ENCODE results near the gene COL27A1. TPM values are rescaled to one million over a fixed set of nuclear protein-coding genes. Genes with fewer than 3 reads are reported as not detected.
A peak's percentile ranks its signal among the peaks of the same experiment; 100 is the strongest.
"Not testable (repeated sequence)": the region's sequence is repeated elsewhere in the genome, so short reads cannot be mapped to it uniquely, and the experiment has no call there.

Gene COL27A1
- total RNA-seq, 1 donor from 2014 or later = 13.0 TPM

DNA sequence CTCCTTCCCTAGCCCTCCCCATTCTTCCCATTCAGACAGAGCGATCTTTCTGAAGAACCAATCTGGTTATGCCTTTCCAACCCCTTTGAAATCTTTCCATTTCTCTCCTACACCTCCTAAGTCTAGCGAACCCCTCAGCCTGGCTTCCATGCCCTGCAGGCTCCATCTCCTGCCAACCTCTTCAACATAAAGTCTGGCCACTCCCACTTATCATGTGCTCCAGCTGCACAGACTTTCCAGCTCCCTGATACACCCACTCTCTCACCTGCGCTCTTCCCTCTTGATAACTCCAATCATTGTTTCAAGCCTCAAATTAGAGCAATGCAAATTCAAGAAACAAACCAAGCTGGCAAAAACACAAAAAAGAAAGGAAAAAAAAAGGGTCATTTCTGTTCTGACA lies 163.8 kb downstream of the COL27A1 start:
- intact Hi-C loops (cut with DNase I) = no loop called here
- Histone ChIP-seq H3K4me1 (peaks cover 5% of the 10 kb centered on the region), H3K27ac (no peak overlapping the region), H3K9me3 (no peaks in the 10 kb centered on the region), H3K4me3 (no peak overlapping the region), H3K27me3 (ENCODE audit: low read depth) (no peaks in the 10 kb centered on the region), H3K36me3 (no peaks in the 10 kb centered on the region)
- DNase-seq (no peak), ATAC-seq (no peak)
- TF ChIP-seq, protein P1, sequence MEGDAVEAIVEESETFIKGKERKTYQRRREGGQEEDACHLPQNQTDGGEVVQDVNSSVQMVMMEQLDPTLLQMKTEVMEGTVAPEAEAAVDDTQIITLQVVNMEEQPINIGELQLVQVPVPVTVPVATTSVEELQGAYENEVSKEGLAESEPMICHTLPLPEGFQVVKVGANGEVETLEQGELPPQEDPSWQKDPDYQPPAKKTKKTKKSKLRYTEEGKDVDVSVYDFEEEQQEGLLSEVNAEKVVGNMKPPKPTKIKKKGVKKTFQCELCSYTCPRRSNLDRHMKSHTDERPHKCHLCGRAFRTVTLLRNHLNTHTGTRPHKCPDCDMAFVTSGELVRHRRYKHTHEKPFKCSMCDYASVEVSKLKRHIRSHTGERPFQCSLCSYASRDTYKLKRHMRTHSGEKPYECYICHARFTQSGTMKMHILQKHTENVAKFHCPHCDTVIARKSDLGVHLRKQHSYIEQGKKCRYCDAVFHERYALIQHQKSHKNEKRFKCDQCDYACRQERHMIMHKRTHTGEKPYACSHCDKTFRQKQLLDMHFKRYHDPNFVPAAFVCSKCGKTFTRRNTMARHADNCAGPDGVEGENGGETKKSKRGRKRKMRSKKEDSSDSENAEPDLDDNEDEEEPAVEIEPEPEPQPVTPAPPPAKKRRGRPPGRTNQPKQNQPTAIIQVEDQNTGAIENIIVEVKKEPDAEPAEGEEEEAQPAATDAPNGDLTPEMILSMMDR (IDR thresholded peaks at IDR 0.05) = no peak

DNA sequence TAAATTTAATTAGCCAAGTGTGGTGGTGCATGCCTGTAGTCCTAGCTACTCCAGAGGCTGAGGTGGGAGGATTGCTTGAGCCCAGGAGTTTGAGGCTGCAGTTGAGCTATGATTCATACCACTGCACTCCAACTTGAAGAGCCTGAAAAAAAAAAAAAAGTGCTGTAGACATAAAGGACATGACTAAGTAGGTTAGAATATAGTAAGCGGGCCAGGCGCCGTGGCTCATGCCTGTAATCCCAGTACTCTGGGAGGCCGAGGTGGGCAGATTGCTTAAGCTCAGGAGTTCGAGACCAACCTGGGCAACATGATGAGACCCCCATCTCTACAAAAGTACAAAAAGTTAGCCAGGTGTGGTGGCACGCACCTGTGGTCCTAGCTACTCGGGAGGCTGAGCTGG lies 165.4 kb downstream of the COL27A1 start:
- H3K4me3 ChIP-seq; H3K27ac ChIP-seq; ATAC-seq; H3K27me3 ChIP-seq (ENCODE audit: low read depth); H3K36me3 ChIP-seq; H3K9me3 ChIP-seq; intact Hi-C loops (cut with DNase I); H3K4me1 ChIP-seq: not testable (repeated sequence)
- peak; percentile 43 for DNase-seq

DNA sequence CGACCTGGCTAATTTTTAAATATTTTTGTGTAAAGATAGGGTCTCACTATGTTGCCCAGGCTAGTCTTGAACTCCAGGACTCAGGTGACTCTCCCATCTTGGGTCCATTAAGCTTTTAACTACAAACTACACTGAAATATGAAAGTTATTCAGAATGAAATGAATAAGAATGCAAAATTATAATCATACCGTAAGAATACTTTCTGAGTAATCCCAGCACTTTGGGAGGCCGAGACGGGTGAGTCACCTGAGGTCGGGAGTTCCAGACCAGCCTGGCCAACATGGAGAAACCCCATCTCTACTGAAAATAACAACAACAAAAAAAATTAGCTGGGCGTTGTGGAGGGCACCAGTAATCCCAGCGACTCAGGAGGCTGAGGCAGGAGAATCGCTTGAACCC lies 166.4 kb downstream of the COL27A1 start:
- intact Hi-C loops (cut with DNase I) = no loop called here
- TF ChIP-seq, protein P1 (IDR thresholded peaks at IDR 0.05) = no peak
- peaks cover 5% of the 10 kb centered on the region for H3K4me1 ChIP-seq
- H3K36me3 ChIP-seq = no peaks in the 10 kb centered on the region
- no peak overlapping the region for H3K27ac ChIP-seq
- H3K4me3 ChIP-seq = no peak overlapping the region
- ATAC-seq (no peak), DNase-seq (no peak)
- H3K9me3 ChIP-seq = no peaks in the 10 kb centered on the region
- H3K27me3 ChIP-seq (ENCODE audit: low read depth) = no peaks in the 10 kb centered on the region

DNA sequence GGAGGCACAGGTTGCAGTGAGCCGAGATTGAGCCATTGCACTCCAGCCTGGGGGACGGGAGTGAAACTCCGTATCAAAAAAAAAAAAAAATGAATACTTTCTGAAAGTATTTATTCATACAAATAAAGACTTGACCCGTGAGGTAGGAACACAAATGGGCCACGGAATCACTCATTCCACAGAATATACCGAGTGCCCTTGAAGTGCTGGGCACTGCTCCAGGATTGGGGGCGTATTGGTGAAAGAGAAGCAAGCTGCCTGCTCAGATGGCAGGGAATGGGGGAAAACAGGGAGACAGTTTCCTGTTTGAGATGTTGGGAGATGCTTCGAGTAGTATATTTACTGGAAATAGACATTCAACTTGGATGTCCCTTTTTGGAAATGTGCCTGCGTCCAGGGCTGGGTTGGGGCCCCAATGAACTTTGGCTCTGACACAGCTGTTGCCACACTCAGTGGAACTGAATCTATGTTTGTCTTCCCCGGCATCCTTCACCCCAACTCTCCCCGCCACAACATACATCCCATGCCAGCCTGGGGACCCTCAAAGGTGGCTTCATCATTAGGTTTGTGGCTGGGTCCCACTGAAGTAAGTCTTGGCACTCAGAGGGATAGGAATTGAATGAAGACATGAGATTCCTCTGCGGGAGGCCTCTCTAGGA lies 167.0 kb downstream of the COL27A1 start:
- H3K9me3 ChIP-seq; H3K4me1 ChIP-seq; intact Hi-C loops (cut with DNase I); H3K4me3 ChIP-seq; H3K36me3 ChIP-seq; H3K27ac ChIP-seq; ATAC-seq; H3K27me3 ChIP-seq (ENCODE audit: low read depth): not testable (repeated sequence)
- peak; percentile 44 for DNase-seq

DNA sequence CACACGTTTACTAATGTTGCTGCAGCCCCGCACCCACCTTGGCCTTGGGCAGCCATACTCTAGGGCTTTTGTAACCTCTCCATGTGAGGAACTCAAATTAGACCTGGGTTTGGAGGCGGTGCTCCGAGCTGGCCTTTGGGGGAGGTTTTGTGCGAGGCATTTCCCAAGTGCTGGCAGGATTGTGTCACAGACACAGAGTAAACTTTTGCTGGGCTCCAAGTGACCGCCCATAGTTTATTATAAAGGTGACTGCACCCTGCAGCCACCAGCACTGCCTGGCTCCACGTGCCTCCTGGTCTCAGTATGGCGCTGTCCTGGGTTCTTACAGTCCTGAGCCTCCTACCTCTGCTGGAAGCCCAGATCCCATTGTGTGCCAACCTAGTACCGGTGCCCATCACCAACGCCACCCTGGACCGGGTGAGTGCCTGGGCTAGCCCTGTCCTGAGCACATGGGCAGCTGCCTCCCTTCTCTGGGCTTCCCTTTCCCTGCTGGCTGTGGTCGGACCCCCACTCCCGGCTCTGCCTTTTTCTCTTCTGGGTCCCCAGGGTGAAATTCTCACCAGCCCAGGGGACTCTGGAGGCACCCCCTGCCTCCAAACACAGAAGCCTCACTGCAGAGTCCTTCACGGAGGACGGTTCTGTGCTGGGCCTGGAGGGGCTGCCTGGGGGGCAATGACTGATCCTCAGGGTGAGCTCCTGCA lies 167.6 kb downstream of the COL27A1 start, which contains the start of gene ORM1:
Gene ORM1 (plus strand): TSS at position 268 of the 701 bp plus-strand sequence. CDS start 36 bp downstream, at position 304.
- DNase-seq; H3K4me1 ChIP-seq; H3K27ac ChIP-seq; intact Hi-C loops (cut with DNase I); H3K4me3 ChIP-seq; H3K27me3 ChIP-seq (ENCODE audit: low read depth); H3K36me3 ChIP-seq; H3K9me3 ChIP-seq: not testable (repeated sequence)
- peak; percentile 83 for ATAC-seq

- H3K27me3 ChIP-seq (ENCODE audit: low read depth); DNase-seq; H3K36me3 ChIP-seq; ATAC-seq; H3K27ac ChIP-seq; H3K9me3 ChIP-seq; H3K4me1 ChIP-seq; H3K4me3 ChIP-seq; intact Hi-C loops (cut with DNase I): not testable (repeated sequence)
Measured at GRCh38 chr9:114323849-114324248, 168.5 kb downstream of the COL27A1 start.

DNA sequence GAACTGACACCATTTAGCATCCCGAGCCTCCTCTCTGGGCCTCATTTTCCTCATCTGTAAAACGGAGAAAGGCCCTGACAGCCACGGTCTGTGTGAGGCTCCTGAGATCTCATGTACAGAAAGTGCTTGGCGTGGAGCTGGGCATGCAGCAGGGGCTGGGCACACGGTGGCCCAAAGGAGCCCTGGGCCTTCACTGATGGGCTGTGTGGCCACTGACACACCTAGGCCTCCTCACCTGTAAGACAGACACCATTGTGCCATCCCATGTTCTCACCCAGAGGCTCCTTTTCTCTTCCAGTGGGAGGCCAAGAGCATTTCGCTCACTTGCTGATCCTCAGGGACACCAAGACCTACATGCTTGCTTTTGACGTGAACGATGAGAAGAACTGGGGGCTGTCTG lies 169.2 kb downstream of the COL27A1 start:
- H3K36me3 ChIP-seq = no peaks in the 10 kb centered on the region
- no peaks in the 10 kb centered on the region for H3K27me3 ChIP-seq (ENCODE audit: low read depth)
- intact Hi-C loops (cut with DNase I) = no loop called here
- no peaks in the 10 kb centered on the region for H3K4me1 ChIP-seq
- TF ChIP-seq, protein P1 (IDR thresholded peaks at IDR 0.05) = no peak
- no peak overlapping the region for H3K27ac ChIP-seq
- H3K4me3 ChIP-seq = no peak overlapping the region
- no peaks in the 10 kb centered on the region for H3K9me3 ChIP-seq
- DNase-seq (no peak), ATAC-seq (no peak)

DNA sequence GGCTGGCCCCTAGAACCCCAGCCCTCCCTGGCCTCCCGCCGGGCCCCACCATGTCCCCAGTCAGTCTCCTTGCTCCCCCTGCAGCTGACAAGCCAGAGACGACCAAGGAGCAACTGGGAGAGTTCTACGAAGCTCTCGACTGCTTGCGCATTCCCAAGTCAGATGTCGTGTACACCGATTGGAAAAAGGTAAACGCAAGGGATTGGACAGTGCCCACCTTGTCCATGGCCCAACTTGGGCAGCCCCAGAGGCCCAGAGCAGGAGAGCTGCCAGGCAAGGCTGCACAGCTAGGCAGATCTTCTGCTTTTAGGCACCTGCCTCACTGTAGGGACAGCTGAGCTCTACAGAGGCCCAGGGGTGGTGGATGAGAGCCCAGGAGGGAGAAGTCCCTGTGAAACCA lies 169.6 kb downstream of the COL27A1 start:
- H3K36me3 ChIP-seq; H3K4me3 ChIP-seq; H3K9me3 ChIP-seq; H3K4me1 ChIP-seq; H3K27ac ChIP-seq; intact Hi-C loops (cut with DNase I); ATAC-seq; H3K27me3 ChIP-seq (ENCODE audit: low read depth); DNase-seq: not testable (repeated sequence)

GRCh38 chr9:114325684-114326254 lies 170.4 kb downstream of the COL27A1 start:
- H3K27me3 ChIP-seq (ENCODE audit: low read depth); H3K9me3 ChIP-seq; ATAC-seq; H3K4me3 ChIP-seq; intact Hi-C loops (cut with DNase I); H3K4me1 ChIP-seq; H3K36me3 ChIP-seq; H3K27ac ChIP-seq; DNase-seq: not testable (repeated sequence)
